Measurements from ENCODE around the gene DCTPP1. TPM values are rescaled to one million over a fixed set of nuclear protein-coding genes. Genes with fewer than 3 reads are reported as not detected.
A peak's percentile ranks its signal among the peaks of the same experiment; 100 is the strongest.

The DCTPP1 gene
- total and polyA plus RNA-seq, 2 experiments from 2014 or later, result 20.2 to 45.7 TPM

DNA sequence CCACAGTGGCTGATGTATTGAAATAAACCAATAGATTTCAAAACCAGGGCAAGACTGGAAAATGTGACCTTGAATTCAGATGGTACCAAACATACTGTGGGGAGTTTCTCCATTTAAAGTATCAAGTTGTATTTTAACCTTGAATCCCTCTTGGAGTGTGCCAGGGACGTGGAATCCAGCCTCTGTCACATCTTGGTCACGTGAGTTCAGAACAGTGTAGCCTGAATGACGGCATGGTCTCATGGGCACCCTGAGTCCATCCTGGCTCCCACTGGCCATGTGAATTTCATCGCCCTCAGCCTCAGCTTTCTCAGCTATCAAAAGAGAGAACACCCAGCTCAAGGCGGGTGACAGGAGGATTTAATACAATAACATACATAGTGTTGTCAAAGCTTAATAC, 15.7 kb downstream of the DCTPP1 start:
- Histone ChIP-seq H3K27ac (no peak overlapping the region), H3K79me2 (ENCODE audit: insufficient read depth) (peaks cover 38% of the 10 kb centered on the region), H3K9ac (no peak overlapping the region), H3F3A (ENCODE audit: insufficient read depth) (peaks cover 23% of the 10 kb centered on the region), H2AFZ (no peak overlapping the region), H3K27me3 (replicated peaks; ENCODE audit: insufficient read depth) (no peaks in the 10 kb centered on the region), H3K36me3 (ENCODE audit: low read depth) (peaks cover 5% of the 10 kb centered on the region; the same call in 1 of the 2 replicates), H3K4me1 (ENCODE audit: insufficient read depth) (peaks cover 6% of the 10 kb centered on the region), H3K4me3 (no peak overlapping the region), H3K4me2 (ENCODE audit: unreplicated experiment) (no peak overlapping the region), H4K20me1 (ENCODE audit: insufficient read depth) (no peaks in the 10 kb centered on the region), H3K9me3 (ENCODE audit: low read depth) (no peaks in the 10 kb centered on the region), H3K9me2 (ENCODE audit: insufficient read depth) (no peaks in the 10 kb centered on the region)
- TF ChIP-seq EZH2 (IDR thresholded peaks at IDR 0.05; ENCODE audit: insufficient read depth, poor library complexity, severe bottlenecking) (no peak), EZH2phosphoT487 (IDR thresholded peaks at IDR 0.05; ENCODE audit: insufficient read depth, low read depth) (no peak)
- in situ Hi-C loops (cut with MboI), result loop anchor here (25.0 kb wide), 1 partner anchor 302 kb away; the partner anchor contains the start of genes GDPD3 and MAPK3
- DNase-seq, result no peak
- 88% methylated on average over 5 of the region's 5 CpGs for WGBS, 2 experiments (ENCODE audit: low coverage in 1 of 2, low lambda C conversion rate in 2 of 2, missing lambda C conversion rate in 2 of 2)

- H3K27ac ChIP-seq, result no peak overlapping the region
- H3K79me2 ChIP-seq (ENCODE audit: insufficient read depth), result peaks cover 47% of the 10 kb centered on the region
- DNase-seq, result no peak
- in situ Hi-C loops (cut with MboI), result loop anchor here (25.0 kb wide), 1 partner anchor 301 kb away; the partner anchor contains the start of genes GDPD3 and MAPK3
- no peaks in the 10 kb centered on the region for H3K9me3 ChIP-seq (ENCODE audit: low read depth)
- no peak overlapping the region for H3K9ac ChIP-seq
- no peaks in the 10 kb centered on the region for H3K9me2 ChIP-seq (ENCODE audit: insufficient read depth)
- H3K36me3 ChIP-seq (ENCODE audit: low read depth), result peaks cover 5% of the 10 kb centered on the region; the same call in 1 of the 2 replicates
- H3K4me1 ChIP-seq (ENCODE audit: insufficient read depth), result peaks cover 15% of the 10 kb centered on the region
- H4K20me1 ChIP-seq (ENCODE audit: insufficient read depth), result no peaks in the 10 kb centered on the region
- no peak for TF ChIP-seq EZH2 (IDR thresholded peaks at IDR 0.05; ENCODE audit: insufficient read depth, poor library complexity, severe bottlenecking)
- no peak for TF ChIP-seq EZH2phosphoT487 (IDR thresholded peaks at IDR 0.05; ENCODE audit: insufficient read depth, low read depth)
- H3K27me3 ChIP-seq (replicated peaks; ENCODE audit: insufficient read depth), result no peaks in the 10 kb centered on the region
- 79 to 80% methylated on average over 6 of the region's 6 CpGs for WGBS, 2 experiments (ENCODE audit: low coverage in 1 of 2, low lambda C conversion rate in 2 of 2, missing lambda C conversion rate in 2 of 2)
- H3K4me2 ChIP-seq (ENCODE audit: unreplicated experiment), result no peak overlapping the region
- H3F3A ChIP-seq (ENCODE audit: insufficient read depth), result peaks cover 26% of the 10 kb centered on the region
- no peak overlapping the region for H3K4me3 ChIP-seq
- H2AFZ ChIP-seq, result no peak overlapping the region
Measured at GRCh38 chr16:30413112-30413806, 16.6 kb downstream of the DCTPP1 start.

GRCh38 chr16:30409125-30410060, 20.4 kb downstream of the DCTPP1 start:
- H3K4me3 ChIP-seq, result no peak overlapping the region
- peak overlapping the region; percentile 62 for H3K4me2 ChIP-seq (ENCODE audit: unreplicated experiment)
- peaks cover 49% of the 10 kb centered on the region for H3K79me2 ChIP-seq (ENCODE audit: insufficient read depth)
- H3K36me3 ChIP-seq (ENCODE audit: low read depth), result peaks cover 5% of the 10 kb centered on the region; the same call in 1 of the 2 replicates
- H3K9me2 ChIP-seq (ENCODE audit: insufficient read depth), result no peaks in the 10 kb centered on the region
- in situ Hi-C loops (cut with MboI), result loop anchor here (25.0 kb wide), 1 partner anchor 297 kb away; the partner anchor contains the start of genes GDPD3 and MAPK3
- H3K9ac ChIP-seq, result 0 out of 2 replicates have a peak overlapping the region, but pooled peaks have one; percentile 16
- no peak overlapping the region for H2AFZ ChIP-seq
- no peaks in the 10 kb centered on the region for H3K9me3 ChIP-seq (ENCODE audit: low read depth)
- H3K27me3 ChIP-seq (replicated peaks; ENCODE audit: insufficient read depth), result no peaks in the 10 kb centered on the region
- peak overlapping the region; percentile 15; the same call in 1 of the 2 replicates for H3K27ac ChIP-seq
- TF ChIP-seq EZH2 (IDR thresholded peaks at IDR 0.05; ENCODE audit: insufficient read depth, poor library complexity, severe bottlenecking) (no peak), EZH2phosphoT487 (IDR thresholded peaks at IDR 0.05; ENCODE audit: insufficient read depth, low read depth) (no peak)
- H3F3A ChIP-seq (ENCODE audit: insufficient read depth), result peaks cover 13% of the 10 kb centered on the region
- WGBS, 2 experiments (ENCODE audit: low coverage in 1 of 2, low lambda C conversion rate in 2 of 2, missing lambda C conversion rate in 2 of 2), result 38 to 45% methylated on average over 15 of the region's 15 CpGs
- peaks cover 22% of the 10 kb centered on the region for H3K4me1 ChIP-seq (ENCODE audit: insufficient read depth)
- DNase-seq, result peak; percentile 88
- H4K20me1 ChIP-seq (ENCODE audit: insufficient read depth), result no peaks in the 10 kb centered on the region

Measured in GM23248 (cell line).